IMR-90 (cell line): ENCODE results near the gene GARNL3. TPM values are rescaled to one million over a fixed set of nuclear protein-coding genes. Genes with fewer than 3 reads are reported as not detected.

Experiments used
- ATAC-seq: fragments of 200-7000 bp; cut with Tn5 transposase; 2 replicates; pipeline ENCODE4 v1.9.1; 2020; ENCODE audit warnings: low read depth, mild to moderate bottlenecking, moderate library complexity
- BruUV-seq: library from RNA; stranded (reverse); fragments of 400-500 nt; replicated peaks from 2 replicates; lab custom pipeline; 2021; lab: Mats Ljungman, UMichigan
- CTCF ChIA-PET: fragments of 300-600 bp; formaldehyde crosslinking; extraction: SDS; loops from one replicate; lab custom pipeline; 2021; ENCODE audit warnings: antibody characterized with exemption; lab: Yijun Ruan, JAX
- POLR2A ChIA-PET: fragments of 300-600 bp; sonication (Branson Sonifier 250); formaldehyde crosslinking; loops from one replicate; lab custom pipeline; 2022; ENCODE audit warnings: antibody characterized with exemption; ENCODE audit not compliant: unreplicated experiment; lab: Charles Lee
- DNase-seq: peaks from one replicate; pipeline ENCODE4 v3.0.0; 2013
- H2AFZ ChIP-seq: replicated peaks from 2 replicates; pipeline ENCODE3; 2013; ENCODE audit warnings: low read length, mild to moderate bottlenecking; ENCODE audit not compliant: poor library complexity
- H2AK5ac ChIP-seq: 2 replicates; pipeline ENCODE4 v1.6.1; 2013; ENCODE audit warnings: low read depth, low read length, inconsistent platforms
- H2AK9ac ChIP-seq: replicated peaks from 2 replicates; pipeline ENCODE3; 2013; ENCODE audit warnings: mild to moderate bottlenecking, low read depth, low read length, moderate library complexity; ENCODE audit not compliant: poor library complexity
- H2BK120ac ChIP-seq: 2 replicates; pipeline ENCODE4 v1.6.1; 2013; ENCODE audit warnings: low read depth, low read length, inconsistent platforms
- H2BK15ac ChIP-seq: 3 replicates; pipeline ENCODE4 v1.6.1; 2013; ENCODE audit warnings: low read depth, low read length, inconsistent platforms
- H2BK20ac ChIP-seq: 2 replicates; pipeline ENCODE4 v1.6.1; 2013; ENCODE audit warnings: low read depth, mild to moderate bottlenecking, inconsistent platforms, low read length, moderate library complexity
- H2BK5ac ChIP-seq: 2 replicates; pipeline ENCODE4 v1.6.1; 2013; ENCODE audit warnings: mild to moderate bottlenecking, low read depth, low read length, inconsistent platforms; ENCODE audit not compliant: poor library complexity, severe bottlenecking
- H3K14ac ChIP-seq: replicated peaks from 2 replicates; pipeline ENCODE4 v1.6.1; 2013; ENCODE audit warnings: low read depth, low read length, inconsistent platforms
- H3K18ac ChIP-seq: 2 replicates; pipeline ENCODE4 v1.6.1; 2013; ENCODE audit warnings: low read depth, low read length, control low read depth
- H3K23ac ChIP-seq: 2 replicates; pipeline ENCODE4 v1.6.1; 2013; ENCODE audit warnings: low read depth, low read length, inconsistent platforms
- H3K27ac ChIP-seq: 2 replicates; pipeline ENCODE4 v1.5.1; 2013; ENCODE audit warnings: mild to moderate bottlenecking, control low read depth, low read length; ENCODE audit not compliant: insufficient read depth
- H3K27me3 ChIP-seq: 2 replicates; pipeline ENCODE4 v1.6.1; 2013; ENCODE audit warnings: low read length; ENCODE audit not compliant: control insufficient read depth, insufficient read depth
- H3K36me3 ChIP-seq: 2 replicates; pipeline ENCODE4 v1.6.1; 2013; ENCODE audit warnings: low read length, mixed read lengths; ENCODE audit not compliant: control insufficient read depth, insufficient read depth
- H3K4ac ChIP-seq: 2 replicates; pipeline ENCODE4 v1.6.1; 2013; ENCODE audit warnings: low read depth, low read length, inconsistent platforms
- H3K4me1 ChIP-seq: 2 replicates; pipeline ENCODE4 v1.6.1; 2013; ENCODE audit warnings: low read length, mixed read lengths; ENCODE audit not compliant: control insufficient read depth, insufficient read depth
- H3K4me2 ChIP-seq: 2 replicates; pipeline ENCODE4 v1.6.1; 2013; ENCODE audit warnings: low read depth, mild to moderate bottlenecking, control low read depth, low read length, moderate library complexity
- H3K4me3 ChIP-seq: 2 replicates; pipeline ENCODE4 v1.5.1; 2013; ENCODE audit warnings: low read depth, mild to moderate bottlenecking, control low read depth, low read length, moderate library complexity; ENCODE audit not compliant: insufficient read depth
- H3K56ac ChIP-seq: 2 replicates; pipeline ENCODE4 v1.6.1; 2013; ENCODE audit warnings: low read length, inconsistent platforms; ENCODE audit not compliant: insufficient read depth; ENCODE audit errors: extremely low read depth
- H3K79me1 ChIP-seq, 2 experiments: 2 replicates each; pipeline ENCODE4 v1.6.1; 2013; ENCODE audit warnings: low read length in 2 of 2, inconsistent platforms in 1 of 2, low read depth in 1 of 2
- H3K9ac ChIP-seq: 2 replicates; pipeline ENCODE4 v1.6.1; 2013; ENCODE audit warnings: low read depth, low read length, control low read depth
- H3K9me1 ChIP-seq: 2 replicates; pipeline ENCODE4 v1.6.1; 2013; ENCODE audit warnings: low read length, inconsistent platforms; ENCODE audit not compliant: insufficient read depth
- H3K9me3 ChIP-seq: 2 replicates; pipeline ENCODE4 v1.6.1; 2013; ENCODE audit warnings: low read length; ENCODE audit not compliant: control insufficient read depth, insufficient read depth
- H4K20me1 ChIP-seq: 2 replicates; pipeline ENCODE4 v1.6.1; 2013; ENCODE audit warnings: low read length, inconsistent platforms; ENCODE audit not compliant: insufficient read depth
- H4K5ac ChIP-seq: 2 replicates; pipeline ENCODE4 v1.6.1; 2013; ENCODE audit warnings: mild to moderate bottlenecking, low read depth, low read length, control low read depth
- H4K8ac ChIP-seq, 2 experiments: 2 replicates each; pipeline ENCODE4 v1.6.1; 2013; ENCODE audit warnings: low read depth in 2 of 2, low read length in 2 of 2, control low read depth in 1 of 2, inconsistent platforms in 1 of 2
- H4K91ac ChIP-seq: 2 replicates; pipeline ENCODE4 v1.6.1; 2013; ENCODE audit warnings: low read depth, low read length, inconsistent platforms; ENCODE audit not compliant: insufficient read depth
- CHD1 ChIP-seq: IDR thresholded peaks from 2 replicates; pipeline ENCODE4 v1.6.1; 2012; ENCODE audit warnings: low read depth, low read length, improper control_type of control experiment
- WGBS, 2 experiments: methylation state at CpG; one replicate each; pipeline versions ENCODE4 v1.1.5 to v1.1.7; 2013; ENCODE audit warnings: missing lambda C conversion rate in 2 of 2; ENCODE audit not compliant: insufficient read length in 1 of 2; ENCODE audit errors: extremely low coverage in 2 of 2; 5-methylcytosine and 5-hydroxymethylcytosine counted together
- dilution Hi-C: fragments of 300-500 bp; cut with HindIII; formaldehyde crosslinking; loops from one replicate; pipeline ENCODE4 v1.14.3; 2018; ENCODE audit warnings: low sequenced_read_pairs; ENCODE audit not compliant: unreplicated experiment
- in situ Hi-C: fragments of 300-500 bp; cut with MboI; formaldehyde crosslinking; loops from 3 replicates; pipeline ENCODE4 v1.14.3; 2019; ENCODE audit warnings: low sequenced_read_pairs, inconsistent platforms, mixed read lengths
- intact Hi-C: fragments of 100-400 bp; cut with micrococcal nuclease; formaldehyde crosslinking; loops from 2 replicates; pipeline ENCODE4 v1.10.0; 2022
- polyA plus RNA-seq, 3 experiments: library from polyadenylated mRNA; depleted of rRNA; stranded (reverse); fragments of >200 nt; gene quantifications; 2 replicates each; pipeline ENCODE4 v1.2.3, GENCODE V29; 2012; ENCODE audit warnings: low replicate concordance in 1 of 3
- total RNA-seq: library from RNA; depleted of rRNA; stranded (reverse); fragments of >200 nt; gene quantifications from 2 replicates; pipeline ENCODE4 v1.2.3, GENCODE V29; 2012

Gene GARNL3
- total and polyA plus RNA-seq, 2 of the 4 experiments (the other 2 are of a cell fraction): 1.9 to 5.0 TPM

DNA sequence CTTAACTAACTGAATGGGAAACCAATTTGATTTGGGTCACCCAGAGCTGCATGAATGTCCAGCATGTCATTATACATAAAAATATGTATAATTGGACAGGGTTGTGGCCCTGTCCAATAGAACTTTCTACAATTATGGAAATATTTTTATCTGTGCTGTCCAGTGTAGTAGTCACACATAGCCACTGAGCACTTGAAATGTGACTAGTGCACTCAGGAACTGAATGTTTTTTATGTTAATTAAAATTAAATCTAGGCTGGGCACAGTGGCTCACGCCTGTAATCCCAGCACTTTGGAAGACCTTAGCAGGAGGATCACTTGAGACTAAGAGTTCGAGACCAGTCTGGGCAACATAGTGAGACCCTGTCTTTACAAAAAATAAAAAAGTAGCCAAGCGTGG lies 18.6 kb downstream of the GARNL3 start:
- no peaks in the 10 kb centered on the region for H4K20me1 ChIP-seq
- H3K18ac ChIP-seq: no peak overlapping the region
- H3K9ac ChIP-seq: no peak overlapping the region
- no peak for TF ChIP-seq CHD1
- H3K4me2 ChIP-seq: no peak overlapping the region
- H2BK20ac ChIP-seq: no peak overlapping the region
- in situ Hi-C loops: no loop called here
- intact Hi-C loops: loop anchor here (10.0 kb wide), 1 partner anchor 112 kb away; the partner anchor contains the start of gene SLC2A8
- no peak overlapping the region for H2BK5ac ChIP-seq
- peaks cover 2% of the 10 kb centered on the region; the same call in 1 of the 2 replicates for H3K4me1 ChIP-seq
- no peak overlapping the region for H4K8ac ChIP-seq
- ChIA-PET CTCF (interaction anchor here (1.4 kb wide), 1 partner anchor 64 kb away, joined by 3 read pairs; no protein-coding TSS in a partner anchor), POLR2A (no interaction called here)
- H4K5ac ChIP-seq: no peak overlapping the region
- 83% methylated on average over 1 of the region's 3 CpGs; no CpG with 5 or more reads in 1 of the 2 experiments for WGBS, 2 experiments
- dilution Hi-C loops: no loop called here
- BruUV-seq: no TSS peak
- no peak overlapping the region for H2BK120ac ChIP-seq
- no peak overlapping the region for H2AK9ac ChIP-seq
- H3K4ac ChIP-seq: no peak overlapping the region
- H3K56ac ChIP-seq: no peak overlapping the region
- no peak overlapping the region for H2BK15ac ChIP-seq
- H2AFZ ChIP-seq: no peak overlapping the region
- H2AK5ac ChIP-seq: no peak overlapping the region
- no peak for ATAC-seq
- H3K27ac ChIP-seq: no peak overlapping the region
- H3K79me1 ChIP-seq: no peaks in the 10 kb centered on the region
- no peak overlapping the region for H3K14ac ChIP-seq
- no peak for DNase-seq
- no peaks in the 10 kb centered on the region; the same call in 1 of the 2 replicates for H3K27me3 ChIP-seq
- no peaks in the 10 kb centered on the region for H3K9me3 ChIP-seq
- no peaks in the 10 kb centered on the region for H3K9me1 ChIP-seq
- H4K91ac ChIP-seq: no peak overlapping the region
- H3K4me3 ChIP-seq: no peak overlapping the region
- no peaks in the 10 kb centered on the region for H3K36me3 ChIP-seq
- no peak overlapping the region for H3K23ac ChIP-seq
